GM13976 (cell line): Measurements from ENCODE around the gene ZNF407.

Experiments
- DNase-seq: peaks from one replicate; pipeline ENCODE4 v3.0.0; 2012; ENCODE audit warnings: low spot score
- CTCF ChIP-seq: IDR thresholded peaks from 2 replicates; pipeline ENCODE4 v1.5.1; 2012; ENCODE audit warnings: borderline replicate concordance, mild to moderate bottlenecking; ENCODE audit not compliant: insufficient read depth; ENCODE audit errors: extremely low read depth, missing control alignments, control extremely low read depth
- in situ Hi-C: fragments of 300-500 bp; cut with MboI; formaldehyde crosslinking; loops from one replicate; pipeline ENCODE4 v1.12.0; 2022; ENCODE audit warnings: low sequenced_read_pairs, mixed read lengths, inconsistent platforms; ENCODE audit not compliant: unreplicated experiment

The ZNF407 gene

DNA sequence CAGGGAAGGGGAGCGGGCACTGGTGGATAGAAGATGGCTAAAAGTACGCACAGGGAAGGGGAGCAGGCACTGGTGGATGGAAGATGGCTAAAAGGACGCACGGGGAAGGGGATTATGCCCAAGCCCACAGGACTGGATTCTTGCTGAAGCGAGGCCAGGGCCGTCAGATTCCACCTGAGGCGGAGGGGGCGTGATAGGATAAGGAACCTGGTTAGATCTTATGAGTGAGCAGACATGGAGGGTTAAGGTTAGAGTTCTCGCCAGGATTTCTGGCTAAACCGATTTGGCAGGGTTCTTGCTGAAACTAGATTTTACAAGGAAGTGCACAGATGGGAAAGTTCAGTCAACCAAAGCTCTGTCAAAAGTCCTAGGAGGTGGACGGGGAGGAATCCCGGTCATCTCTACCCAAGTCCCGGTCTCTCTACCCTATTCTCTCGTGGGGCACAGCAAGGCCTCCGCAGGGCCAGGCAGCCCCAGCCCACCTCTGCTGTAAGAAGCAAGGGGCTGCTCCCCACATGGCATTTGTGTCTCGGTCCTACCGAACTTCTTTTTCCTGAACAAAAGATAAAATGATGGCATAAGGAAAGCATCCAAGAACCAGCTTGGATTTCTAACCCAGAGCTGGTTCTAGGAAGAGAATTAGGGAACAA lies 470.5 kb downstream of the ZNF407 start:
- DNase-seq, result no peak
- in situ Hi-C loops, result no loop called here
- no peak for TF ChIP-seq CTCF

DNA sequence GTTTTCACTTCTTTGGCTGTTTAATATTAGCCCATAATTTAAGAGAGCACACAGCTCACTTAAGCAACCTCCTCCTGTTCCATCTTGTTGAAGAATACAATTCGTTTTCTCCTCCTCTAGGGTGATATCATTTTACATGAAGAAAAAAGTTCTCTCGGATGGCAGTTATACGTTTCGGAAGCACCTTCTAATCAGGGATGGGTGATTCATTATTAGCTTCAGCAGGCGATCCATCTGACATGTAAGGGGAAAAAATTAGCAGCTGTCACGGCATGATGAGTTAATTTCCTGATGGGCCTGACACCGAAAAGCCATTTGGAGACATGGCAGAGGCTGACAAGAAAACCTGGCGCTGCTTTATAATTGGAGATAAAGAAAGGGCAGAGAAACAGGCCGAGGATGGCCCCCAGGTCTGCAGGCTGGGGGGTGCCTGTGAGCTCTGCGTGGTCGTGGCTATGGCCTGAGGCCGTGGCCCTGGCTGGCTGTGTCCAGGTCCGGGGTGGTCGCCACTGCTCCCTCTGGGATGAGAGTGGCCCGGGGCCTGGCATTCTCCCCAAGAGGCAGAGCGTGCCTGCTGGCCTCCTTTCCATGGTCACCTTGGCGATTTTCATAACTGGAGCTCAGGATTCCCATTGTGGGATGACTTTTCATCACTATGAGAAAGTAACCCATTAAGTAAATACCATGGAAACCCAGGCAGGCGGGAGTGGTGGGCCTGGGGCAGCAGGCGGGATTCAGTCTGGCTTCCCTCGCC lies 471.2 kb downstream of the ZNF407 start:
- in situ Hi-C loops, result no loop called here
- no peak for TF ChIP-seq CTCF
- DNase-seq, result no peak

DNA sequence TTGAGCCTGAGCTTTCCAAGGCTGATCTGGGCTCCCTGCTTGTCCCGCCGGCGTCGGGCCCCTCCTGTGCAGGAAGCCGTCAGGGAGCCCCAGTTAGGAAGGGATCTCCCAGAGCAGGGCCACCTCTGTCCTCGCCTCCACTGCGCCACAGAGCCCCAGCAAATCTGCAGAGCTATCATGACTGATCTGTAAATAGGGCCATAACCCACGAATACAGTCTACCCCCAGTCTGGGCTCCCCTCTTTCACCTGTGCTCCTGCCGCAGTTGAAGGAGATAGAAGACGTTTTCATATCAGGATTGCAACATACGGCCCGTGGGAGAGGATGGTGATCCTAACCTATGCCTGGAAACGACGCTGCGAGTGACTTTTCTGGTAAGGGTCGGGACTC lies 472.6 kb downstream of the ZNF407 start:
- DNase-seq, result no peak
- in situ Hi-C loops, result no loop called here
- no peak for TF ChIP-seq CTCF

DNA sequence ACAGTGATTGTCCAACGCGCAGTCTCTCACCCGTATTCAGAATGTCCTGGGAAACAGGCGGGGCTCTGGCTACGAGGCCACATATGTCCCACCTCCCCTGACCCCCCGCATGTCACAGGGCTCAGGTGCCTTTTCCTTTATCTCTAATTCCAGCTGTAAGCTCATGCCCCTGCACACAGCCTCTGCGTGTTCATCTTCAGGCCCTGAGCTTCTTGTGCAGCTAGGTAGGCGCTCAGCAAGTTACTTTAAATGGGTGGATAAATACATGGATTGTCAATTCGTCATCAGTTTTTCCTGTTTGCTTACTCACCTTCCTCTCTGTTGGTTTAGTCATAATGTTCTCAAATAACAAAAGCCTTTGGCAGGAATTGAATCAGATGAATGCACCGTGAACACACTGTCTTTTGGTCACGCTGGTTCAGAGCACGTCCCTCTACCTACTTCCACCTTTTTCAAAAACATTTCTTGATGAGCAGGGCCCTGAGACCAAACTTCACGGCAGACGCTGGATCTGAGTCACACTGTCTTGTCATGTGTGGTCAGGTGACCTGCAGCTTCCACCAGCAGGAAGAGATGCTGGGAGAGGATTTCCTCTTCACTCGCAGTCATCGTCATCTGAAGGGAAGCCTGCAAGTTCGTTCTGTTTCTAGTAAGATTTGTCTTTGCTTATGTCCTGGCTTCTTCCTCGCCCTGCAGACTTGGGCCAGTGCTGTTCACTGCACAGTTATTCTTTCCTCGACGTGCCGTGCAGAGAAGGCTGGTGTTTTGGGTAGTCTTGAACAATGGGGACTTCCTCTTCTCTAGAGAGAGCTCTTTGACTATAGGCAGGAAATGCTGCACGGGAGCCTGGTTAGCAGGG lies 473.2 kb downstream of the ZNF407 start:
- in situ Hi-C loops, result no loop called here
- peak; percentile 77 for DNase-seq
- TF ChIP-seq CTCF, result no peak

GRCh38 chr18:75071484-75071785 lies 473.8 kb downstream of the ZNF407 start:
- no peak for TF ChIP-seq CTCF
- in situ Hi-C loops, result no loop called here

GRCh38 chr18:75071866-75072671 lies 474.4 kb downstream of the ZNF407 start:
- DNase-seq, result no peak
- no peak for TF ChIP-seq CTCF
- in situ Hi-C loops, result no loop called here

More at GRCh38 chr18:75071484-75071785, 473.8 kb downstream of the ZNF407 start:
- DNase-seq, result no peak
